ENCODE measurements around the gene CRIP2. TPM values are rescaled to one million over a fixed set of nuclear protein-coding genes. Genes with fewer than 3 reads are reported as not detected.

The CRIP2 gene
- total and polyA plus RNA-seq, 8 donors, result 12.9 to 223 (median 28.9) TPM

DNA sequence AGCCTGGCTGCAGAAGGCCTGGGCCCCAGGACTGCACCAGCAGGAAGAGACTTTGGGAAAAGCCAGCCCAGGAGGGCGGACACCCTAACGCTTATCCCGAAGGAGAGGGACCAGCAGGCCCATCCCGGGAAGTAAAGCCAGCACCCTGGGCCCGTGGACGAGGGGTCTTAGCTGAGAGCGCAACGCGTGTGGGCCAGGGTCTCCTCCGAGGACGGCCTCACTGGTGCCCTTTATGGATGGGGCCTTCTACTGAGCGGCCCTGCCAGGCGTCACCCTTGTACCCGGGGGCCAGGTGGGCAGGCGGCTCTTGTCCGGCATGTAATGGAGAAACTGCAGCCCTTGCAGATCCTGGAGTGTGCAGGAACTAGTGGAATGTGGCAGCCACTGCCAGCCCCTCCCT, 30.5 kb downstream of the CRIP2 start:
- WGBS, 2 donors, result 81 to 83% methylated on average over 16 of the region's 16 CpGs
- FAIRE-seq, result no peak
- H3K27ac ChIP-seq, result no peak overlapping the region
- H3K27me3 ChIP-seq, result no peaks in the 10 kb centered on the region
- no peaks in the 10 kb centered on the region for H3K36me3 ChIP-seq
- H3K4me3 ChIP-seq, result no peak overlapping the region
- no peaks in the 10 kb centered on the region for H3K9me3 ChIP-seq
- no peak for ATAC-seq
- H3K4me1 ChIP-seq, result no peaks in the 10 kb centered on the region
- peak in 1 of 6 donors; percentile 51 for DNase-seq
- TF ChIP-seq, protein P1, sequence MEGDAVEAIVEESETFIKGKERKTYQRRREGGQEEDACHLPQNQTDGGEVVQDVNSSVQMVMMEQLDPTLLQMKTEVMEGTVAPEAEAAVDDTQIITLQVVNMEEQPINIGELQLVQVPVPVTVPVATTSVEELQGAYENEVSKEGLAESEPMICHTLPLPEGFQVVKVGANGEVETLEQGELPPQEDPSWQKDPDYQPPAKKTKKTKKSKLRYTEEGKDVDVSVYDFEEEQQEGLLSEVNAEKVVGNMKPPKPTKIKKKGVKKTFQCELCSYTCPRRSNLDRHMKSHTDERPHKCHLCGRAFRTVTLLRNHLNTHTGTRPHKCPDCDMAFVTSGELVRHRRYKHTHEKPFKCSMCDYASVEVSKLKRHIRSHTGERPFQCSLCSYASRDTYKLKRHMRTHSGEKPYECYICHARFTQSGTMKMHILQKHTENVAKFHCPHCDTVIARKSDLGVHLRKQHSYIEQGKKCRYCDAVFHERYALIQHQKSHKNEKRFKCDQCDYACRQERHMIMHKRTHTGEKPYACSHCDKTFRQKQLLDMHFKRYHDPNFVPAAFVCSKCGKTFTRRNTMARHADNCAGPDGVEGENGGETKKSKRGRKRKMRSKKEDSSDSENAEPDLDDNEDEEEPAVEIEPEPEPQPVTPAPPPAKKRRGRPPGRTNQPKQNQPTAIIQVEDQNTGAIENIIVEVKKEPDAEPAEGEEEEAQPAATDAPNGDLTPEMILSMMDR (IDR thresholded peaks at IDR 0.05), result no peak
- intact Hi-C loops (cut with DNase I), result no loop called here

DNA sequence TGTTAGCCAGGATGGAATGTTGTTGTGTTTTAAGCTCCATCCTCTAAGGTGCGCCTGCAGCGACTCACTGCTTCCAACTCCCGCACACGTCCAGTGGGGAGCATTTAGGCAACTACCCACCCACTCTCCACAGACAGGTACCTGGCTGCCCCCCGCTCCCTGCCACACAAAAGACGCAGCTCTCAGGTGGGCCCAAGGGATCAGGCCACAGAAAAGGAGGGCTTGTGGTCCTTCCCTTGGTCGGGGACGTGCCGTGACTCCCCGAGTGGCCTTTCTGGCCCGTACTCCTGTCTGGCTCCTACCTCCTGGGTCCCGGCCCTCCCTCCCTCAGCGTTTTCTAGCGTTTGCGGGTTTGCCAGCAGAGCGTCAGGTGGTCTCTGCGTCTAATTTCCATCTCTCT, 32.6 kb downstream of the CRIP2 start:
- H3K27me3 ChIP-seq, result no peaks in the 10 kb centered on the region
- TF ChIP-seq, protein P1 (IDR thresholded peaks at IDR 0.05), result no peak
- no peak for FAIRE-seq
- intact Hi-C loops (cut with DNase I), result no loop called here
- no peak for ATAC-seq
- H3K4me3 ChIP-seq, result no peak overlapping the region
- no peaks in the 10 kb centered on the region for H3K36me3 ChIP-seq
- peak in 1 of 6 donors; percentile 24 for DNase-seq
- no peaks in the 10 kb centered on the region for H3K9me3 ChIP-seq
- H3K4me1 ChIP-seq, result no peaks in the 10 kb centered on the region
- no peak overlapping the region for H3K27ac ChIP-seq
- 57 to 61% methylated on average over 17 of the region's 17 CpGs for WGBS, 2 donors

DNA sequence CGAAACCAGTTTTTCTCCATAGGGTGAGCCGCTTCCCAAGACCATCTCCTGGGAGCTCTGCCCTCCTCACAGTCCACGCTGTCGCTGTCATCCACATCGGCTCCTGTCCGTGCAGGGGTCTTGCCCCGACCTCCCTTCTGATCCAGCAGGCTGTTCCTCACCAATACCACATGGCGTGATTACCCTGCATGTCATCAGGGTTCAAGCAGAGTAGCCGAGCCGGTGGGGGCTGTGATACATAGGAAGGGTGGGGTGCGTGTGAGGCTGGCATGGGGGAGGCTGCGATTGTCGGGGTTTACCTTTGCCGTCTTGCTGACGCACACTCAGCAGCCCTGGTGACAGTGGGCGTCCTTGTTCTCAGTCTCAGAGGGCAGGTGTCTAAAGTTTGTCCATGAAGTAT, 33.4 kb downstream of the CRIP2 start:
- ATAC-seq (no peak), DNase-seq (peak in 1 of 6 donors; percentile 21), FAIRE-seq (no peak)
- Histone ChIP-seq H3K36me3 (no peaks in the 10 kb centered on the region), H3K4me1 (no peaks in the 10 kb centered on the region), H3K27me3 (no peaks in the 10 kb centered on the region), H3K4me3 (no peak overlapping the region), H3K27ac (no peak overlapping the region), H3K9me3 (no peaks in the 10 kb centered on the region)
- TF ChIP-seq, protein P1 (IDR thresholded peaks at IDR 0.05), result no peak
- intact Hi-C loops (cut with DNase I), result no loop called here
- 48 to 78% methylated on average over 16 of the region's 16 CpGs for WGBS, 2 donors

DNA sequence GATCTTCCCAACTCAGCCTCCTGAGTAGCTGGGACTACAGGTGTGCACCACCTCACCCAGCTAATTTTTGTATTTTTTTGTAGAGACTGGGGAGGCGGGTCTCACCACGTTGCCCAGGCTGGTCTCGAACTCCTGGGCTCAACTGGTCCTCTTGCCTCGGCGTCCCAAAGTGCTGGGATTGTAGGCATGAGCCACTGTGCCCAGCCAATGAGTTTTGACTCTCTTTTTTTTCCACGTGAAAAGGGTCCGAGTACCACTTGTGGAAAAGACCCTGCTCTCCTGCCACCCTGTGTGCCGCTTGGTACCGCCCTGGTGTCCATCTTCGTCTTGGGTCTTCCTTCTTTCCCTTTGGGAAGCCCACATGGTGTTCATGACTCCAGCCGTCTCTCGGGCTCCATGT, 34.0 kb downstream of the CRIP2 start:
- DNase-seq (peak in 1 of 6 donors; percentile 25), ATAC-seq (no peak), FAIRE-seq (no peak)
- no peak overlapping the region for H3K27ac ChIP-seq
- H3K4me1 ChIP-seq, result no peaks in the 10 kb centered on the region
- H3K4me3 ChIP-seq, result no peak overlapping the region
- TF ChIP-seq, protein P1 (IDR thresholded peaks at IDR 0.05), result no peak
- H3K9me3 ChIP-seq, result no peaks in the 10 kb centered on the region
- intact Hi-C loops (cut with DNase I), result no loop called here
- no peaks in the 10 kb centered on the region for H3K27me3 ChIP-seq
- WGBS, 2 donors, result 72 to 79% methylated on average over 12 of the region's 12 CpGs
- H3K36me3 ChIP-seq, result no peaks in the 10 kb centered on the region

DNA sequence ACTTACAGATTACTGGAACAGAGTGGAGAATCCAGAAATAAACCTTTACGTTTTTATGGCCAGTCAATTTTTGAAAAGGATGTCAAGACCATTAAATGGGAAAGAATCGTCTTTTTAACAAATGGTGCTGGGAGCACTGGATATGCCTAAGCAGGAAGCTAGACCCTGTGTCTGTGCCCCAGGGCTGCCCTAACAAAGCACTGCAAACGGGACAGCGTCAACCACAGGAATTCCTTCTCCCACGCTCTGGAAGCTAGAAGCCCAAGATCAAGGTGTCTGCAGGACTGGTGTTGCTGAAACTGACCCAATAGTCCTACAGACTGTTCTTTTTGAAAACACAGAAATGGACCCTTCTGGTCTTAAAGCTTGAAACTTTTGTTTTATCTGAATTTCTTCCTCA, 42.5 kb downstream of the CRIP2 start:
- Histone ChIP-seq H3K4me1 (no peaks in the 10 kb centered on the region), H3K27ac (no peak overlapping the region), H3K4me3 (no peak overlapping the region), H3K9me3 (no peaks in the 10 kb centered on the region), H3K27me3 (no peaks in the 10 kb centered on the region), H3K36me3 (no peaks in the 10 kb centered on the region)
- peak in 1 of 6 donors; percentile 14 for DNase-seq
- intact Hi-C loops (cut with DNase I), result no loop called here
- TF ChIP-seq, protein P1 (IDR thresholded peaks at IDR 0.05), result no peak
- no peak for FAIRE-seq
- no peak for ATAC-seq
- 53 to 64% methylated on average over 5 of the region's 5 CpGs for WGBS, 2 donors

All from pancreas (tissue), 10 donors.